ENCODE results near the gene FBXW8. TPM values are rescaled to one million over a fixed set of nuclear protein-coding genes. Genes with fewer than 3 reads are reported as not detected.

FBXW8 gene
- total and polyA plus RNA-seq, 2 experiments from 2014 or later: 17.0 to 20.6 TPM

DNA sequence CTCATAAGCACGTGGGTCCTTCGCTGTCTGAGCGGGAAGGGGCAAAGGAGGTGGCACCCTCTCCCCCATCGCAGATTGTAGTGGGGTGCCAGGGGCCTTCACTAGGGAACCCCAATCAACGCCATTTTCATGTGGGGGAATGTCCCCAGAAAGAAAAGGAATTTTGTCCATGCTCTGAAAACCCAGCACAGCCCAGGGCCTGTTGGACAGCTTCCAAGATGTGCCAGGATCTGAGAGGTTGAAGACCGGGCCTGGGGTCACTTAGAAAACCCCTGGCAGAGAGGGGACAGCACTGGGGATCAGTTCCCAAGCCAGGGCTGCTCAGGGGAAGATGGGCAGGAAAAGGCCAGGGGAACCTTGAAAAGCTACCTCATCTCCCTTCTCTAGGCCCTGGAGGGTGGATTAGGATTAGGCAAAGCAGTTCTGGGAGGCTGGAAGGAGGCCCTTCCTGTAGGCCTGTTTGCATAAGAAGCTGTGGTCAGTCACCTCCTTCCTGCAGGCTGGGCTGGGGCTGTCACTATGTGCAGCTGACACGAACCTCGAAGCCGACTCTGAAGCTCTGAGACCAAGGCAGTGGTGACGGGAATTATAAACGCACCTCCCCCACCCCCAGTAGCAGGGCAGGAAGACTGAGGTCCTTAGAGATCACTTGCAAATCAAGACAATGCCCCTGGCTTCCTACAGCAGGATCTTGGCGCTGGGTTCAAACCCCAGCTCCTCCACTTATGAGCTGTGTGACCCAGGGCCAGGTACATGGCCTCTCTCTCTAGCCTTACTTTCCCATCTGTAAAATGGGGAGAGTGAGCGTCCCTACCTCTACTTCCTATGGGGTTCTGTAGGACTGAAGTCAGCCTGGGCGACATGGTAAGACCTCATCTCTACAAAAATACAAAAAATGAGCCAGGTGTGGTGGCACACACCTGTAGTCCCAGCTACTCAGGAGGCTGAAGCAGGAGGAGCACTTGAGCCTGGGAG lies 159.5 kb downstream of the FBXW8 start:
- DNase-seq (ENCODE audit: low spot score): no peak
- Histone ChIP-seq H3K27me3 (no peaks in the 10 kb centered on the region), H3K36me3 (replicated peaks; ENCODE audit: insufficient read depth, low read depth) (no peaks in the 10 kb centered on the region), H4K20me1 (ENCODE audit: insufficient read depth, poor library complexity, severe bottlenecking) (no peaks in the 10 kb centered on the region), H3K4me1 (ENCODE audit: insufficient read depth) (no peaks in the 10 kb centered on the region), H3K9me3 (ENCODE audit: low read depth) (no peaks in the 10 kb centered on the region), H3K9me2 (replicated peaks; ENCODE audit: insufficient read depth) (no peaks in the 10 kb centered on the region), H3K4me2 (no peak overlapping the region), H2AFZ (no peak overlapping the region), H3K27ac (no peak overlapping the region), H3K4me3 (no peak overlapping the region), H3K79me2 (no peaks in the 10 kb centered on the region)
- 88% methylated on average over 14 of the region's 14 CpGs for WGBS (ENCODE audit: low lambda C conversion rate, missing lambda C conversion rate)
- TF ChIP-seq, protein P1, sequence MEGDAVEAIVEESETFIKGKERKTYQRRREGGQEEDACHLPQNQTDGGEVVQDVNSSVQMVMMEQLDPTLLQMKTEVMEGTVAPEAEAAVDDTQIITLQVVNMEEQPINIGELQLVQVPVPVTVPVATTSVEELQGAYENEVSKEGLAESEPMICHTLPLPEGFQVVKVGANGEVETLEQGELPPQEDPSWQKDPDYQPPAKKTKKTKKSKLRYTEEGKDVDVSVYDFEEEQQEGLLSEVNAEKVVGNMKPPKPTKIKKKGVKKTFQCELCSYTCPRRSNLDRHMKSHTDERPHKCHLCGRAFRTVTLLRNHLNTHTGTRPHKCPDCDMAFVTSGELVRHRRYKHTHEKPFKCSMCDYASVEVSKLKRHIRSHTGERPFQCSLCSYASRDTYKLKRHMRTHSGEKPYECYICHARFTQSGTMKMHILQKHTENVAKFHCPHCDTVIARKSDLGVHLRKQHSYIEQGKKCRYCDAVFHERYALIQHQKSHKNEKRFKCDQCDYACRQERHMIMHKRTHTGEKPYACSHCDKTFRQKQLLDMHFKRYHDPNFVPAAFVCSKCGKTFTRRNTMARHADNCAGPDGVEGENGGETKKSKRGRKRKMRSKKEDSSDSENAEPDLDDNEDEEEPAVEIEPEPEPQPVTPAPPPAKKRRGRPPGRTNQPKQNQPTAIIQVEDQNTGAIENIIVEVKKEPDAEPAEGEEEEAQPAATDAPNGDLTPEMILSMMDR (IDR thresholded peaks at IDR 0.05; ENCODE audit: poor library complexity): no peak
- TF ChIP-seq EZH2phosphoT487 (IDR thresholded peaks at IDR 0.05; ENCODE audit: low read depth, severe bottlenecking, unreplicated experiment) (no peak), EZH2 (IDR thresholded peaks at IDR 0.05; ENCODE audit: borderline replicate concordance) (no peak)

DNA sequence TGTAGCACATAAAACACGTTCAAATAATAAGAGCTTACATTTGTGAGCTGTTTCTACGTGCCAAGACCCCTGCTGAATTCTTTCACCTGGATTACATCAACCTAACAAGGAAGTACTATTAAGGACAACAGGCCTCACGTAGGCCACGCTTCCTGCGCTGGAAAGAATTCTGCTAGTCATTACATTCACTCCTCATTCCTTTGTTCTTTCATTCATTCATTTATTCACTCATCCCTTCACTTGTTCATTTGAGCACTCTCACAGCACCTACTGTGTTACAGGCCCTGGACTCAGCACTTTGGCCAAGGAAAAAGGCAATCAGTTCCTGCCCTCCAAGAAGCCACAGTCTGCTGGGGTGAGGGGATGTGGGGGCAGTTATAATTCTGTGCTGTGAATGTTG lies 160.3 kb downstream of the FBXW8 start:
- TF ChIP-seq, protein P1 (IDR thresholded peaks at IDR 0.05; ENCODE audit: poor library complexity): no peak
- TF ChIP-seq EZH2phosphoT487 (IDR thresholded peaks at IDR 0.05; ENCODE audit: low read depth, severe bottlenecking, unreplicated experiment) (no peak), EZH2 (IDR thresholded peaks at IDR 0.05; ENCODE audit: borderline replicate concordance) (no peak)
- Histone ChIP-seq H4K20me1 (ENCODE audit: insufficient read depth, poor library complexity, severe bottlenecking) (no peaks in the 10 kb centered on the region), H3K9me2 (replicated peaks; ENCODE audit: insufficient read depth) (no peaks in the 10 kb centered on the region), H3K9me3 (ENCODE audit: low read depth) (no peaks in the 10 kb centered on the region), H3K36me3 (replicated peaks; ENCODE audit: insufficient read depth, low read depth) (no peaks in the 10 kb centered on the region), H3K4me2 (no peak overlapping the region), H3K79me2 (no peaks in the 10 kb centered on the region), H3K27ac (no peak overlapping the region), H3K4me3 (no peak overlapping the region), H3K4me1 (ENCODE audit: insufficient read depth) (no peaks in the 10 kb centered on the region), H2AFZ (no peak overlapping the region), H3K27me3 (no peaks in the 10 kb centered on the region)
- DNase-seq (ENCODE audit: low spot score): no peak
- WGBS (ENCODE audit: low lambda C conversion rate, missing lambda C conversion rate): 79% methylated on average over 5 of the region's 5 CpGs

DNA sequence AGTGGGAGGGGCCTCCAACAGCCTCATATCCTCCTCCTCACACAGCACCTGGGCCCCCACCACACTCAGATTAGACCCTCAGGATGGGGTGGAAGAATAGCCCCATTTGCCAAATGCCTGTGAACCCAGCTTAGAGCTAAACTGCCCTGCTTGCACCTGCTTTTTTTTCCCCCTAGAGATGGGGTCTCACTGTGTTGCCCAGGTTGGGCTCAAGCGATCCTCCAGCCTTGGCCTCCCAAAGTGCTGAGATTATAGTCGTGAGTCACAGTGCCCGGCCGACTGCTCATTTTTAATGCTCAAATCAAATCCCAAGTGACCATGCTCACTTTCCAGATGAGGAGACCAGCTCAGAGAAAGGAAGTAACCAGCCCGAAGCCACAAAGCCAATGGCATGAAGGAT lies 161.4 kb downstream of the FBXW8 start:
- Histone ChIP-seq H3K27me3 (no peaks in the 10 kb centered on the region), H2AFZ (no peak overlapping the region), H4K20me1 (ENCODE audit: insufficient read depth, poor library complexity, severe bottlenecking) (no peaks in the 10 kb centered on the region), H3K36me3 (replicated peaks; ENCODE audit: insufficient read depth, low read depth) (no peaks in the 10 kb centered on the region), H3K4me1 (ENCODE audit: insufficient read depth) (no peaks in the 10 kb centered on the region), H3K4me3 (no peak overlapping the region), H3K4me2 (no peak overlapping the region), H3K9me3 (ENCODE audit: low read depth) (no peaks in the 10 kb centered on the region), H3K27ac (no peak overlapping the region), H3K9me2 (replicated peaks; ENCODE audit: insufficient read depth) (no peaks in the 10 kb centered on the region), H3K79me2 (no peaks in the 10 kb centered on the region)
- no peak for DNase-seq (ENCODE audit: low spot score)
- 93% methylated on average over 5 of the region's 5 CpGs for WGBS (ENCODE audit: low lambda C conversion rate, missing lambda C conversion rate)
- TF ChIP-seq, protein P1 (IDR thresholded peaks at IDR 0.05; ENCODE audit: poor library complexity): no peak
- TF ChIP-seq EZH2 (IDR thresholded peaks at IDR 0.05; ENCODE audit: borderline replicate concordance): no peak
- no peak for TF ChIP-seq EZH2phosphoT487 (IDR thresholded peaks at IDR 0.05; ENCODE audit: low read depth, severe bottlenecking, unreplicated experiment)
